Effector memory CD8-positive, alpha-beta T cell (primary cell): ENCODE data around the gene LANCL3.
"Not testable (repeated sequence)": the region's sequence is repeated elsewhere in the genome, so short reads cannot be mapped to it uniquely, and the experiment has no call there.

Experiments used
- ATAC-seq: fragments of 150-1000 bp; cut with Tn5 transposase; replicated peaks from 2 replicates; pipeline ENCODE4 v1.10.0; 2021; ENCODE audit warnings: mild to moderate bottlenecking, moderate library complexity
- DNase-seq, 3 experiments: peaks; one replicate each; pipeline ENCODE4 v3.0.0; 2021
- H3K27ac Mint-ChIP-seq, 2 donors: one replicate each; pipeline ENCODE4 v1.8.0; 2022; ENCODE audit warnings: mild to moderate bottlenecking in 2 of 2, mixed read lengths in 2 of 2, moderate library complexity in 2 of 2
- H3K27me3 Mint-ChIP-seq, 2 donors: one replicate each; pipeline ENCODE4 v1.8.0; 2022; ENCODE audit warnings: mixed read lengths in 2 of 2
- H3K36me3 Mint-ChIP-seq: one replicate; pipeline ENCODE4 v1.8.0; 2022; ENCODE audit warnings: mild to moderate bottlenecking, moderate library complexity, mixed read lengths; ENCODE audit not compliant: insufficient read depth
- H3K4me1 Mint-ChIP-seq, 2 donors: one replicate each; pipeline ENCODE4 v1.8.0; 2022; ENCODE audit warnings: low read depth in 2 of 2, mixed read lengths in 2 of 2
- H3K4me3 Mint-ChIP-seq, 2 donors: one replicate each; pipeline ENCODE4 v1.8.0; 2022; ENCODE audit warnings: mild to moderate bottlenecking in 2 of 2, mixed read lengths in 2 of 2, moderate library complexity in 2 of 2
- H3K9me3 Mint-ChIP-seq, 2 donors: one replicate each; pipeline ENCODE4 v1.8.0; 2022; ENCODE audit warnings: mixed read lengths in 2 of 2

The LANCL3 gene

GRCh38 chrX:37580080-37580479 is 8.6 kb downstream of the LANCL3 start:
- Mint-ChIP-seq H3K9me3 (no peaks in the 10 kb centered on the region), H3K4me1 (no peaks in the 10 kb centered on the region), H3K4me3 (no peak overlapping the region)

GRCh38 chrX:37587337-37587736 is 15.9 kb downstream of the LANCL3 start:
- not testable (repeated sequence) for DNase-seq, H3K4me1 Mint-ChIP-seq, H3K9me3 Mint-ChIP-seq, H3K27me3 Mint-ChIP-seq, H3K4me3 Mint-ChIP-seq, H3K36me3 Mint-ChIP-seq, H3K27ac Mint-ChIP-seq, ATAC-seq

More at GRCh38 chrX:37580080-37580479, 8.6 kb downstream of the LANCL3 start:
- DNase-seq (no peak), ATAC-seq (no peak)
- H3K36me3 Mint-ChIP-seq = no peaks in the 10 kb centered on the region
- H3K27me3 Mint-ChIP-seq = no peaks in the 10 kb centered on the region
- no peak overlapping the region for H3K27ac Mint-ChIP-seq

DNA sequence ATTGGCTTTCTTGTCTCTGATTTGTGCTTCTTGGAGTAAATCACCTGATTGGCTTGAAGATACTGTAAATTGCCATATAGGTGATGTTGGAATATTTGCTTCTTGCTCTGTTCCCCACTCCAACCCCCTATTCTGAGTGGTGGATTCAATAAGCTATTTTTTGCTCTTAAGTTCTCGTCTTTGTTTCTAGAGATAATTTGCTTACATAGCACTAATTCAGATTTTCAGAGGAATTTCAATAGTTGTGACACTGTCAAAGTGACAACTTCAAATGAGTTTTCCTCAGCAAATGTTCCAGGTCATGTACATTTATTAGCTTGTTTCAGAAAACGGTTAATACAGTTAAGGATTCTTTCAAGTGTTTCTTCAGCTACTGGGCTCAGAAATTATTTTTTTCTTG is 18.6 kb downstream of the LANCL3 start:
- no peaks in the 10 kb centered on the region for H3K4me1 Mint-ChIP-seq
- peaks cover 3% of the 10 kb centered on the region for H3K36me3 Mint-ChIP-seq
- H3K27ac Mint-ChIP-seq = no peak overlapping the region
- H3K9me3 Mint-ChIP-seq = no peaks in the 10 kb centered on the region
- H3K4me3 Mint-ChIP-seq = no peak overlapping the region
- no peak for DNase-seq
- no peak for ATAC-seq
- no peaks in the 10 kb centered on the region for H3K27me3 Mint-ChIP-seq

DNA sequence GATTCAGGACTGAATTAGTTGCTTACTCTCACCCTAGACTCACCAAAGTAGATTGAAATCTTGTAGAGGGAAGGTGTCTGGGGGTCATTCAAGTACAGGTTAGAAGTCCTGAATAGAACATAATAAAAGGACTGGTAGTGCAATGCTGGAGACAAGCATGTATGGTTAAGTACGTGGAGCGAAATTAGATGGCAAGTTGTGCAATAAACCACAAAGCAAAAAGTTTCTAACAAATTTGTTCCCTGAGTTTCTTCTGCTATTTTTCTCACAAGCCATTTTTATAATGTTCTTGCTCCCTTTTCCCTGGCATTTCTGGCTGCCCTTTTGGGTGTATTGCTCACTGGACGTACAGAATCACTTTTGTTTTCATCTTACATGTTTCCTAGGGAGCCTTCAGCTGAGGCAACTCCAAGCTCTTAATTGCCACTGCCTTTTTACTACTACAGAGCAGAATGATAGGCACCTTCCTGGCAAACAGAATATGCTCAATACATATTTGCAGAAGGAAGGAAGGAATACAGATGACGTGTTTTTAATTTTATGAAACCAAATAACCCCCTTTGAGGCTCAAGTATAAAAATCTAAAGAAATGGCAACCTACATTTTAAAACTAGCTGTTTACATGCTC is 23.4 kb downstream of the LANCL3 start:
- H3K4me1 Mint-ChIP-seq = no peaks in the 10 kb centered on the region
- no peak for DNase-seq
- H3K27me3 Mint-ChIP-seq = no peaks in the 10 kb centered on the region
- ATAC-seq = no peak
- H3K36me3 Mint-ChIP-seq = no peaks in the 10 kb centered on the region
- H3K27ac Mint-ChIP-seq = no peak overlapping the region
- H3K4me3 Mint-ChIP-seq = no peak overlapping the region
- H3K9me3 Mint-ChIP-seq = no peaks in the 10 kb centered on the region

GRCh38 chrX:37599729-37600128 is 28.3 kb downstream of the LANCL3 start:
- H3K36me3 Mint-ChIP-seq = no peaks in the 10 kb centered on the region

GRCh38 chrX:37603938-37604409 is 32.5 kb downstream of the LANCL3 start:
- Mint-ChIP-seq H3K4me1 (peaks cover 0 to 10% of the 10 kb centered on the region in 2 donors), H3K4me3 (no peak overlapping the region), H3K27ac (no peak overlapping the region), H3K9me3 (no peaks in the 10 kb centered on the region), H3K27me3 (no peaks in the 10 kb centered on the region), H3K36me3 (no peaks in the 10 kb centered on the region)
- DNase-seq = no peak
- ATAC-seq = no peak

More at GRCh38 chrX:37599729-37600128, 28.3 kb downstream of the LANCL3 start:
- H3K27me3 Mint-ChIP-seq = no peaks in the 10 kb centered on the region
- no peak overlapping the region for H3K4me3 Mint-ChIP-seq
- peaks cover 0 to 3% of the 10 kb centered on the region in 2 donors for H3K4me1 Mint-ChIP-seq
- H3K27ac Mint-ChIP-seq = peak overlapping the region in 1 of 2 donors; percentile 46
- no peak for ATAC-seq
- no peaks in the 10 kb centered on the region for H3K9me3 Mint-ChIP-seq
- DNase-seq = no peak

- Mint-ChIP-seq H3K4me3 (no peak overlapping the region), H3K9me3 (no peaks in the 10 kb centered on the region), H3K36me3 (no peaks in the 10 kb centered on the region), H3K4me1 (peaks cover 0 to 12% of the 10 kb centered on the region in 2 donors), H3K27me3 (no peaks in the 10 kb centered on the region), H3K27ac (no peak overlapping the region)
- no peak for ATAC-seq
- DNase-seq = no peak
Measured at GRCh38 chrX:37607243-37607642, 35.8 kb downstream of the LANCL3 start.

- H3K4me1 Mint-ChIP-seq = peaks cover 0 to 12% of the 10 kb centered on the region in 2 donors
- DNase-seq = no peak
- no peak for ATAC-seq
- H3K4me3 Mint-ChIP-seq = no peak overlapping the region
- H3K9me3 Mint-ChIP-seq = no peaks in the 10 kb centered on the region
- H3K36me3 Mint-ChIP-seq = no peaks in the 10 kb centered on the region
- H3K27ac Mint-ChIP-seq = no peak overlapping the region
- H3K27me3 Mint-ChIP-seq = no peaks in the 10 kb centered on the region
Measured at GRCh38 chrX:37608156-37608555, 36.7 kb downstream of the LANCL3 start.

DNA sequence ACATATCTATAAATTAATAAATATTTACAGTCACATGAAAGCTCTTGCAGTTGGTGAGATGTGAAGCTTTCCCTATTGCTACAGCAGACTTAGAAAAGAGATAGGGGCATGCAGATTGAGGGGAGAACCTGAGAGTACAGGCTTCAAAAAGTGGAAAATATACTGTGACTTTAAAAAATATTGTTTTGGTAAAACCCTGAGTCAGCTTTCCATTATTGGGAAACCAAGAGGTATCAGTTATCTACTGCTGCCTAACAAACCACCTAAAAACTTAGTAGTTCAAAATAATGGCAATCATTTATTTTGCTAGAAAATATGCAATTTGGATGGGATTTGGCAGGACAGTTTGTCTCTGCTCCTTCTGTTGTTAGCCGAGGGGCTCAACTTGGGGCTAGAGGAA is 38.3 kb downstream of the LANCL3 start:
- Mint-ChIP-seq H3K4me3 (no peak overlapping the region), H3K4me1 (peaks cover 0 to 9% of the 10 kb centered on the region in 2 donors), H3K9me3 (no peaks in the 10 kb centered on the region), H3K27me3 (no peaks in the 10 kb centered on the region), H3K27ac (no peak overlapping the region), H3K36me3 (no peaks in the 10 kb centered on the region)
- ATAC-seq (no peak), DNase-seq (no peak)

DNA sequence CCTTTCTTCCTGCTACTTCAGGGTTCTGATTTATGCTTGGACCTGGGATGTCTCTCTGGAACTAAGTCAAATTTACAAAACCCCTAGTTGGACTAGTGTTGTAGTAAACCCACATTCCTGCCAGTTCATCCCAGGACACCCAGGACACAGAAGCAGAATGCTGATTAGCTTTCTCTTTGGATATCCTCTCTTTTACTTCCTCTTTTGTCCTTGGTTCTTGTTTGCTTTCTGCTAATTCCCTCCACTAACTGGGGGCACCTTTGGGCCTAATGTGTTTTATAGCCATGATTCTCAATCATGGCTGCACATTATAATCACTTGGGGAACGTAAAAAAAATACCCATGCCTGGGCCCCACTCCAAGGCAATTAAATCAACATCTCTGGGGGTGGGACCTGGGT is 42.5 kb downstream of the LANCL3 start:
- Mint-ChIP-seq H3K4me1 (peaks cover 0 to 3% of the 10 kb centered on the region in 2 donors), H3K27ac (no peak overlapping the region), H3K4me3 (no peak overlapping the region), H3K27me3 (no peaks in the 10 kb centered on the region), H3K9me3 (no peaks in the 10 kb centered on the region), H3K36me3 (no peaks in the 10 kb centered on the region)
- ATAC-seq (no peak), DNase-seq (no peak)

DNA sequence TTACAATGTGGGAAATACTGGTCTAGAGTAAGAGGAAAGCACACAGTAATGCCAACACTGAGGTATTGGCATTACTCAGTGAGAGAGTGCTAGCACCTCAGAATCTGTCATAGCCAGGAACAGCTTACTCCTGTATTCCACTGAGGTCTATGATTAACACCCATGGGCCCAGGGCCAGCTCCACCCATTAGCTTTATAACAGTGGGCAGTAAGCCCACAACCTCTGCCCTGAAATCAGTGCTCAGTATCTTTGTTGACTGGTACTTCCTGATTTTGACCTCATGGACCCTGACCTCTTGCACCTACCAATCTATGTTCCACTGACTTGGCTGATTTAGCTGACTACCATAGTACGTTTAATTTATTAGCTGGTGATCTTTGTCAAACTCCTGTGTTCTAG is 56.1 kb downstream of the LANCL3 start:
- H3K27ac Mint-ChIP-seq = no peak overlapping the region
- ATAC-seq = no peak
- H3K4me3 Mint-ChIP-seq = no peak overlapping the region
- no peaks in the 10 kb centered on the region for H3K27me3 Mint-ChIP-seq
- H3K36me3 Mint-ChIP-seq = no peaks in the 10 kb centered on the region
- no peaks in the 10 kb centered on the region for H3K4me1 Mint-ChIP-seq
- DNase-seq = no peak
- H3K9me3 Mint-ChIP-seq = no peaks in the 10 kb centered on the region

DNA sequence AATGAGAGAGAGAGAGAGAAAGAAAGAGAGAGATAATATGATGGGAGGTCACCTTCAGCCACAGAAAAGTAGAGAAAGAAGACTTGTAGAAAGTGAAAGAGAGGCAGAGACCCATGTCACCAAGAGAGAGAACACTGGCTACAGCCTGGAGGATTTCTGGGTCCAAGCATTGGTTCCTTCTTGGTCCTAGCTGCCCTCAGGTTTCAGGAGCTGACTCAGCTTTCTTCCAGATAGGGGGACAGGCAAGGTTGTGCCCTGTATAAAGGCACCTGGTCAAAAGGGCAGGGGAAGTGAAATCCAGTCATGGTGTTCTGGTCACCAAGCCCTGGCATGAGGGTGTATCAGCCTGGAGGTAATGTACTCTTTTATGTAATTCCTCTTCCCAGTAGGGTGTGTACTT is 66.6 kb downstream of the LANCL3 start:
- Mint-ChIP-seq H3K9me3 (no peaks in the 10 kb centered on the region), H3K4me1 (no peaks in the 10 kb centered on the region), H3K4me3 (no peak overlapping the region), H3K27ac (no peak overlapping the region), H3K27me3 (no peaks in the 10 kb centered on the region), H3K36me3 (no peaks in the 10 kb centered on the region)
- ATAC-seq = no peak
- no peak for DNase-seq

DNA sequence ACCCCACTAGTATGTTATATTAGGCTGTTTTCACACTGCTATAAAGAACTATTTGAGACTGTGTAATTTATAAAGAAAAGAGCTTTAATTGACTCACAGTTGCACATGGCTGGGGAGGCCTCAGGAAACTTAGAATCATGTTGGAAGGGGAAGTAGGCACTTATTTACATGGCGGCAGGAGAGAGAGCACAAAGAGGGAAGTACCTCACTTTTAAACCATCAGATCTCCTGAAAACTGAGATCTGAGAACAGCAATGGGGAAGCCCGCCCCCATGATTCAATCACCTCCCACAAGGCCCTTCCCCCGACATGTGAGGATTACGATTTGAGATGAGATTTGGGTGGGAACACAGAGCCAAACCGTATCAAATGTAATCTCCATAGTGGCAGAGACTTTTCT is 68.7 kb downstream of the LANCL3 start:
- Mint-ChIP-seq H3K27me3 (no peaks in the 10 kb centered on the region), H3K9me3 (no peaks in the 10 kb centered on the region), H3K4me3 (no peak overlapping the region), H3K36me3 (no peaks in the 10 kb centered on the region), H3K27ac (no peak overlapping the region), H3K4me1 (no peaks in the 10 kb centered on the region)
- ATAC-seq = no peak
- no peak for DNase-seq

DNA sequence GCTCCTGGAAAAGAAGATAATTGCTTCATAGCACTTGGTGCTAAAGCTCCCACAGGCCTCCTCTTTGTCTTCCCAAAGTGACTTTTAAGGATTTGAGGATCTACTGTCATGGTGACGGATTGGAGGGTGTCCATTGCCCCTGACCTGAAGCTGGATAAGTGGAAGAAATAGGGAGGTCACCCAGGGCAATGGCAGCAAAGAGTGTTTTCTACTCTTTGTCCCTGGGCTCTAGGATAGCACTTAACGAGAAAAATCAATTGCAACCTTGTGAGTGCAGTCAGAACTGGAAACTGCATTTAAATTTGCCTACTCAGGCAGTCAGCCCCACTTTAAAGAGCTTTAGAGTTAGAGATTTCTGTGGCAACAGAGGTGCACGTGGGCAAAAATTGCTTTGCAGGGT is 70.4 kb downstream of the LANCL3 start:
- no peaks in the 10 kb centered on the region for H3K9me3 Mint-ChIP-seq
- H3K4me1 Mint-ChIP-seq = no peaks in the 10 kb centered on the region

More for the DNA sequence above, 70.4 kb downstream of the LANCL3 start:
- no peak for DNase-seq
- H3K36me3 Mint-ChIP-seq = no peaks in the 10 kb centered on the region
- ATAC-seq = no peak
- H3K27me3 Mint-ChIP-seq = no peaks in the 10 kb centered on the region
- no peak overlapping the region for H3K27ac Mint-ChIP-seq
- no peak overlapping the region for H3K4me3 Mint-ChIP-seq
